H9 (cell line): Measurements from ENCODE around the gene MAPK8IP2. TPM values are rescaled to one million over a fixed set of nuclear protein-coding genes. Genes with fewer than 3 reads are reported as not detected.

ENCODE experiments used
- DNase-seq: peaks from one replicate; pipeline ENCODE4 v3.0.0-alpha.2; 2017
- H2AFZ ChIP-seq: one replicate; pipeline ENCODE4 v1.6.1; 2013; ENCODE audit warnings: mild to moderate bottlenecking, low read length, control low read depth, moderate library complexity
- H2AK5ac ChIP-seq: 2 replicates; pipeline ENCODE4 v1.6.1; 2013; ENCODE audit warnings: low read length, control low read depth, mixed read lengths; ENCODE audit not compliant: insufficient read length
- H2BK120ac ChIP-seq: one replicate; pipeline ENCODE4 v1.6.1; 2013; ENCODE audit warnings: low read depth, mild to moderate bottlenecking, low read length, control low read depth, inconsistent platforms; ENCODE audit not compliant: poor library complexity, severe bottlenecking
- H2BK12ac ChIP-seq: 2 replicates; pipeline ENCODE4 v1.6.1; 2013; ENCODE audit warnings: low read length, control low read depth, mixed read lengths, low read depth; ENCODE audit not compliant: insufficient read length
- H2BK15ac ChIP-seq: 2 replicates; pipeline ENCODE4 v1.6.1; 2013; ENCODE audit warnings: low read depth, low read length, control low read depth
- H2BK20ac ChIP-seq: one replicate; pipeline ENCODE4 v1.6.1; 2013; ENCODE audit warnings: low read depth, mild to moderate bottlenecking, low read length, control low read depth, inconsistent platforms; ENCODE audit not compliant: poor library complexity, severe bottlenecking
- H2BK5ac ChIP-seq: 2 replicates; pipeline ENCODE4 v1.6.1; 2013; ENCODE audit warnings: low read length, control low read depth, mixed read lengths; ENCODE audit not compliant: insufficient read length
- H3K14ac ChIP-seq: 2 replicates; pipeline ENCODE4 v1.6.1; 2013; ENCODE audit warnings: low read length, control low read depth; ENCODE audit not compliant: insufficient read depth
- H3K18ac ChIP-seq: 2 replicates; pipeline ENCODE4 v1.6.1; 2013; ENCODE audit warnings: low read depth, mild to moderate bottlenecking, mixed read lengths, low read length, control low read depth; ENCODE audit not compliant: insufficient read length
- H3K23ac ChIP-seq: 2 replicates; pipeline ENCODE4 v1.6.1; 2013; ENCODE audit warnings: low read length, control low read depth, mixed read lengths, low read depth; ENCODE audit not compliant: insufficient read length
- H3K23me2 ChIP-seq: 2 replicates; pipeline ENCODE4 v1.6.1; 2013; ENCODE audit warnings: low read depth, mild to moderate bottlenecking, mixed read lengths, low read length, control low read depth; ENCODE audit not compliant: insufficient read length, poor library complexity, severe bottlenecking
- H3K27ac ChIP-seq: 2 replicates; pipeline ENCODE4 v1.5.1; 2013; ENCODE audit warnings: low read length, control low read depth, mixed read lengths, low read depth; ENCODE audit not compliant: insufficient read length
- H3K27me3 ChIP-seq: 2 replicates; pipeline ENCODE4 v1.6.1; 2013; ENCODE audit warnings: low read length, control low read depth, inconsistent platforms; ENCODE audit not compliant: insufficient read depth
- H3K4ac ChIP-seq: 2 replicates; pipeline ENCODE4 v1.6.1; 2013; ENCODE audit warnings: low read depth, mild to moderate bottlenecking, control low read depth, inconsistent platforms, low read length, moderate library complexity
- H3K4me1 ChIP-seq: 2 replicates; pipeline ENCODE4 v1.6.1; 2013; ENCODE audit warnings: low read length, control low read depth, inconsistent platforms; ENCODE audit not compliant: insufficient read depth
- H3K4me2 ChIP-seq: 2 replicates; pipeline ENCODE4 v1.6.1; 2013; ENCODE audit warnings: low read length, control low read depth, mixed read lengths; ENCODE audit not compliant: insufficient read length, insufficient read depth
- H3K56ac ChIP-seq: 2 replicates; pipeline ENCODE4 v1.6.1; 2013; ENCODE audit warnings: low read depth, mild to moderate bottlenecking, mixed read lengths, low read length, control low read depth; ENCODE audit not compliant: insufficient read length
- H3K79me1 ChIP-seq: 2 replicates; pipeline ENCODE4 v1.6.1; 2013; ENCODE audit warnings: low read depth, mild to moderate bottlenecking, moderate library complexity, low read length, control low read depth, inconsistent platforms; ENCODE audit not compliant: insufficient read depth, poor library complexity, severe bottlenecking
- H3K79me2 ChIP-seq: 2 replicates; pipeline ENCODE4 v1.6.1; 2013; ENCODE audit warnings: low read length, control low read depth, inconsistent platforms; ENCODE audit not compliant: insufficient read depth
- H3K9ac ChIP-seq: 2 replicates; pipeline ENCODE4 v1.6.1; 2013; ENCODE audit warnings: low read length, control low read depth, mixed read lengths; ENCODE audit not compliant: insufficient read length; ENCODE audit errors: extremely low read depth
- H3K9me3 ChIP-seq: one replicate; pipeline ENCODE4 v1.6.1; 2013; ENCODE audit warnings: low read depth, low read length, inconsistent platforms; ENCODE audit not compliant: control insufficient read depth
- H3T11ph ChIP-seq: one replicate; pipeline ENCODE4 v1.6.1; 2013; ENCODE audit warnings: mild to moderate bottlenecking, low read length, control low read depth, inconsistent platforms
- H4K20me1 ChIP-seq: one replicate; pipeline ENCODE4 v1.6.1; 2013; ENCODE audit not compliant: control insufficient read depth, insufficient read length, insufficient read depth
- H4K5ac ChIP-seq: 2 replicates; pipeline ENCODE4 v1.6.1; 2013; ENCODE audit warnings: low read depth, mild to moderate bottlenecking, mixed read lengths, low read length, control low read depth; ENCODE audit not compliant: insufficient read length
- H4K8ac ChIP-seq: replicated peaks from 2 replicates; pipeline ENCODE4 v1.6.1; 2013; ENCODE audit warnings: low read length, control low read depth, mixed read lengths, low read depth; ENCODE audit not compliant: insufficient read length
- H4K91ac ChIP-seq: 2 replicates; pipeline ENCODE4 v1.6.1; 2013; ENCODE audit warnings: low read depth, mild to moderate bottlenecking, moderate library complexity, mixed read lengths, low read length, control low read depth; ENCODE audit not compliant: insufficient read length
- H3K27ac Mint-ChIP-seq, 3 experiments: 2 replicates in 2 of 3; 3 replicates in 1 of 3; pipeline ENCODE4 v1.8.0; 2020 to 2021; ENCODE audit warnings: mixed read lengths in 3 of 3, mild to moderate bottlenecking in 1 of 3, moderate library complexity in 1 of 3
- H3K27me3 Mint-ChIP-seq: 2 replicates; pipeline ENCODE4 v1.8.0; 2021; ENCODE audit warnings: low read depth, mild to moderate bottlenecking, moderate library complexity, mixed read lengths
- H3K36me3 Mint-ChIP-seq, 3 experiments: 2 replicates in 2 of 3; 3 replicates in 1 of 3; pipeline ENCODE4 v1.8.0; 2020 to 2021; ENCODE audit warnings: low read depth in 3 of 3, mixed read lengths in 3 of 3; ENCODE audit not compliant: insufficient read depth in 1 of 3
- H3K4me1 Mint-ChIP-seq, 2 experiments: 2 replicates each; pipeline ENCODE4 v1.8.0; 2020; ENCODE audit warnings: mixed read lengths in 2 of 2
- H3K4me3 Mint-ChIP-seq, 2 experiments: 2 replicates in 1 of 2; 3 replicates in 1 of 2; pipeline ENCODE4 v1.8.0; 2020 to 2021; ENCODE audit warnings: mild to moderate bottlenecking in 2 of 2, mixed read lengths in 2 of 2, moderate library complexity in 1 of 2
- H3K9me3 Mint-ChIP-seq, 2 experiments: 2 replicates in 1 of 2; 3 replicates in 1 of 2; pipeline ENCODE4 v1.8.0; 2020; ENCODE audit warnings: mild to moderate bottlenecking in 2 of 2, mixed read lengths in 2 of 2, moderate library complexity in 1 of 2
- WGBS: extraction: QIAGEN DNeasy Blood & Tissue Kit; methylation state at CpG from one replicate; pipeline ENCODE4 v1.1.7; 2013; ENCODE audit warnings: missing lambda C conversion rate, low lambda C conversion rate, mixed read lengths; ENCODE audit not compliant: insufficient read length; ENCODE audit errors: extremely low coverage; 5-methylcytosine and 5-hydroxymethylcytosine counted together
- total RNA-seq: library from RNA; stranded (reverse); gene quantifications from 2 replicates; pipeline ENCODE4 v1.2.1, GENCODE V29; 2021
- TF ChIP-seq, protein P1 (sequence below): fragments of 200-600 bp; sonication (generic); conservative IDR thresholded peaks from 3 replicates; pipeline ENCODE4 v1.8.0; 2021; ENCODE audit warnings: antibody characterized with exemption, mild to moderate bottlenecking

The MAPK8IP2 gene
- total RNA-seq, 1 experiment from 2014 or later = 5.7 TPM

DNA sequence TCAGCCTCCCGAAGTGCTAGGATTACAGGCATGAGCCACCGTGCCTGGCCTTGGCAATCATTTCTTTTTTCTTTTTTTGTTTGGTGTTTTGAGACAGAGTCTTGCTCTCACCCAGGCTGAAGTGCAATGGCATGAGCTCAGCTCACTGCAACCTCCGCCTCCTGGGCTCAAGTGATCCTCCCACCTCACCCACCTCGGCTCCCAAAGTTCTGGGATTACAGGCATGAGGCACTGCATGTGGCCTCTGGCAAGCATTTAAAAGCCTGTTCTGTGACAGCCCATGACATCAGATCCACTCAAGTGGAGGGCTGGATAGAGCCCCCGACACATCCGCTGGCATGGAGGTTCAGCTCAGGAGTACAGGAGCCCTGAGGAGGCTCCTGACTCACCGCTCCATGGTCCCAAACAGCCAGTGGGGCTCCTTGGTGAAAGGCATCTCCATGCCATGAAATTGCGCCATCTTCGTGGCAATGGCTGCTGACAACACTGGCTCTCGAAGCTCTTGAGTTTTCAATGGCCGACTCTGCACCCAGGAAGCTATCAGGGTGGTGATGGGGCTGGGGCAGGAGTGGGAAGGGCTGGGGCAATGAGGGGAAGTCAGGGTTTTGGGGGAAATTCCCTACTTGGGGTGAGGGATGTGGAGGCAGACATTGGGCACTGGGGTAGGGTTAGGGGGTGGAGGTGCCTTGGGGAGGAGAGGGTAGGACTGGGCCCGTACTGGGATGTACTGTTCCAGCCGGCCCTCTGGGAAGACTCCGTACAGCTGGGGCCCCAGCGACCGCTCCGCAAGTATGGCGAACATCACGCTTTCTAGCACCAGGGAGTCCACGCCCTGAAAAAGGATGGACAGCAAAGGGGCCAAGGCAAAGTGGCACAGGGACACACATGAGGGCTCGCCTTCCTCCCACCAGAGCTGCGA lies 19.3 kb upstream of the MAPK8IP2 start:
- Histone ChIP-seq H3K4me1 (peaks cover 2% of the 10 kb centered on the region; the same call in 1 of the 2 replicates), H4K5ac (no peak overlapping the region), H2BK5ac (no peak overlapping the region), H3K23me2 (no peaks in the 10 kb centered on the region), H4K20me1 (no peaks in the 10 kb centered on the region), H2BK120ac (no peak overlapping the region), H3K79me1 (peaks cover 4% of the 10 kb centered on the region), H3K27ac (no peak overlapping the region), H3K14ac (no peak overlapping the region), H3K4ac (no peak overlapping the region), H2BK15ac (no peak overlapping the region), H4K91ac (no peak overlapping the region), H3K27me3 (no peaks in the 10 kb centered on the region), H3K4me2 (peak overlapping the region; percentile 54), H2BK20ac (no peak overlapping the region), H2AK5ac (no peak overlapping the region), H3K9me3 (no peaks in the 10 kb centered on the region), H3T11ph (no peak overlapping the region), H3K56ac (no peak overlapping the region), H3K9ac (peak overlapping the region; percentile 51), H2AFZ (no peak overlapping the region), H2BK12ac (no peak overlapping the region), H3K18ac (no peak overlapping the region), H4K8ac (no peak overlapping the region), H3K79me2 (no peaks in the 10 kb centered on the region), H3K23ac (no peak overlapping the region)
- H3K9me3 Mint-ChIP-seq = no peaks in the 10 kb centered on the region
- peaks cover 4 to 29% (median 25%) of the 10 kb centered on the region in 3 experiments; a peak in 6 of 7 replicates for H3K36me3 Mint-ChIP-seq
- no CpG with 5 or more reads among the region's 22 CpGs for whole genome bisulfite sequencing
- TF ChIP-seq, protein P1, sequence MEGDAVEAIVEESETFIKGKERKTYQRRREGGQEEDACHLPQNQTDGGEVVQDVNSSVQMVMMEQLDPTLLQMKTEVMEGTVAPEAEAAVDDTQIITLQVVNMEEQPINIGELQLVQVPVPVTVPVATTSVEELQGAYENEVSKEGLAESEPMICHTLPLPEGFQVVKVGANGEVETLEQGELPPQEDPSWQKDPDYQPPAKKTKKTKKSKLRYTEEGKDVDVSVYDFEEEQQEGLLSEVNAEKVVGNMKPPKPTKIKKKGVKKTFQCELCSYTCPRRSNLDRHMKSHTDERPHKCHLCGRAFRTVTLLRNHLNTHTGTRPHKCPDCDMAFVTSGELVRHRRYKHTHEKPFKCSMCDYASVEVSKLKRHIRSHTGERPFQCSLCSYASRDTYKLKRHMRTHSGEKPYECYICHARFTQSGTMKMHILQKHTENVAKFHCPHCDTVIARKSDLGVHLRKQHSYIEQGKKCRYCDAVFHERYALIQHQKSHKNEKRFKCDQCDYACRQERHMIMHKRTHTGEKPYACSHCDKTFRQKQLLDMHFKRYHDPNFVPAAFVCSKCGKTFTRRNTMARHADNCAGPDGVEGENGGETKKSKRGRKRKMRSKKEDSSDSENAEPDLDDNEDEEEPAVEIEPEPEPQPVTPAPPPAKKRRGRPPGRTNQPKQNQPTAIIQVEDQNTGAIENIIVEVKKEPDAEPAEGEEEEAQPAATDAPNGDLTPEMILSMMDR = no peak
- peaks cover 14 to 23% of the 10 kb centered on the region in 2 experiments for H3K4me1 Mint-ChIP-seq
- peaks cover 6% of the 10 kb centered on the region for H3K27me3 Mint-ChIP-seq
- H3K4me3 Mint-ChIP-seq = peak overlapping the region; percentile 80 to 88
- no peak for DNase-seq
- H3K27ac Mint-ChIP-seq = no peak overlapping the region; a peak in 1 of 7 replicates
